C4-2B (cell line): ENCODE measurements around the gene FAM13B.

Experiments used
- ZFX ChIP-seq: fragments of 450-650 bp; IDR thresholded peaks from 2 replicates; pipeline ENCODE4 v1.6.1; 2017
- TF ChIP-seq, protein P1 (sequence below): fragments of 450-650 bp; conservative IDR thresholded peaks from 2 replicates; pipeline ENCODE4 v1.5.1; 2017; ENCODE audit warnings: mild to moderate bottlenecking

DNA sequence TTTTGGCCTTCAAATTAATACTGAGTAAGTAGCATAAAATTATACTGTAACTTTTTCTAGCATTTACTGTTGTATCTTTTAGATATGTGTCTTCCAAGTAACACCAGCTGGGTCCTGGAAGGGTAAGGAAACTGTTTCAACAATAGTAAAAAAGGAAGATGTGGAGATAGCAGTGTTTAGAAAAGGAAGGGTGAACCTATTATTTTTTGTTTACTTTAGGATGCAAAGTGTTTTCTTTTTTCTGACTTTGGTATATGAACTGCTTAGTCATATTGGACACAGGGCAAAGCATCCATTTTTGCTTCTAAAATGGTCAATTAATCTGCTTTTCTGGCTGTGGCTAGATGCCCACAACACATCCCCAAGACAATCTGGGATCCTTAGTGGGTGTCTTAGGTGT is 138.3 kb downstream of the FAM13B start:
- TF ChIP-seq, protein P1, sequence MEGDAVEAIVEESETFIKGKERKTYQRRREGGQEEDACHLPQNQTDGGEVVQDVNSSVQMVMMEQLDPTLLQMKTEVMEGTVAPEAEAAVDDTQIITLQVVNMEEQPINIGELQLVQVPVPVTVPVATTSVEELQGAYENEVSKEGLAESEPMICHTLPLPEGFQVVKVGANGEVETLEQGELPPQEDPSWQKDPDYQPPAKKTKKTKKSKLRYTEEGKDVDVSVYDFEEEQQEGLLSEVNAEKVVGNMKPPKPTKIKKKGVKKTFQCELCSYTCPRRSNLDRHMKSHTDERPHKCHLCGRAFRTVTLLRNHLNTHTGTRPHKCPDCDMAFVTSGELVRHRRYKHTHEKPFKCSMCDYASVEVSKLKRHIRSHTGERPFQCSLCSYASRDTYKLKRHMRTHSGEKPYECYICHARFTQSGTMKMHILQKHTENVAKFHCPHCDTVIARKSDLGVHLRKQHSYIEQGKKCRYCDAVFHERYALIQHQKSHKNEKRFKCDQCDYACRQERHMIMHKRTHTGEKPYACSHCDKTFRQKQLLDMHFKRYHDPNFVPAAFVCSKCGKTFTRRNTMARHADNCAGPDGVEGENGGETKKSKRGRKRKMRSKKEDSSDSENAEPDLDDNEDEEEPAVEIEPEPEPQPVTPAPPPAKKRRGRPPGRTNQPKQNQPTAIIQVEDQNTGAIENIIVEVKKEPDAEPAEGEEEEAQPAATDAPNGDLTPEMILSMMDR, result no peak
- no peak for TF ChIP-seq ZFX
